ENCODE results near the gene PCDHGA7.

DNA sequence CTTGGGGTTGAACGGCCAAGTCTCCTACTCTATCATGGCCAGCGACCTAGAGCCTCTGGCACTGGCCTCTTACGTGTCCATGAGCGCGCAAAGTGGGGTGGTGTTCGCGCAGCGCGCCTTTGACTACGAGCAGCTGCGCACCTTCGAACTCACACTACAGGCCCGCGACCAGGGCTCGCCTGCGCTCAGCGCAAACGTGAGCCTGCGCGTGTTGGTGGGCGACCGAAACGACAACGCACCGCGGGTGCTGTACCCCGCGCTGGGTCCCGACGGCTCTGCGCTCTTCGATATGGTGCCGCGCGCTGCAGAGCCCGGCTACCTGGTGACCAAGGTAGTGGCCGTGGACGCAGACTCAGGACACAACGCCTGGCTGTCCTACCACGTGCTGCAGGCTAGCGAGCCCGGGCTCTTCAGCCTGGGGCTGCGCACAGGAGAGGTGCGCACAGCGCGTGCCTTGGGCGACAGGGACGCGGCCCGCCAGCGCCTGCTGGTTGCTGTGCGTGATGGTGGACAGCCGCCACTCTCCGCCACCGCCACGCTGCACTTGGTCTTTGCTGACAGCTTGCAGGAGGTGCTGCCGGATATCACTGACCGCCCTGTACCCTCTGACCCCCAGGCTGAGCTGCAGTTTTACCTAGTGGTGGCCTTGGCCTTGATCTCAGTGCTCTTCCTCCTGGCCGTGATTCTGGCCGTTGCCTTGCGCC, 17.2 kb downstream of the PCDHGA7 start:
- TF ChIP-seq MYC (IDR thresholded peaks at IDR 0.05; ENCODE audit: low read depth, low read length) (no peak), POLR2A (IDR thresholded peaks at IDR 0.05; ENCODE audit: low read depth, low read length) (no peak), CTCF (IDR thresholded peaks at IDR 0.05; ENCODE audit: extremely low read depth in 1 of 2, insufficient read depth in 1 of 2, low read depth in 1 of 2, low read length in 2 of 2) (no peak)
